ENCODE results near the gene TBPL2.
"Not testable (repeated sequence)": the region's sequence is repeated elsewhere in the genome, so short reads cannot be mapped to it uniquely, and the experiment has no call there.

Gene TBPL2

DNA sequence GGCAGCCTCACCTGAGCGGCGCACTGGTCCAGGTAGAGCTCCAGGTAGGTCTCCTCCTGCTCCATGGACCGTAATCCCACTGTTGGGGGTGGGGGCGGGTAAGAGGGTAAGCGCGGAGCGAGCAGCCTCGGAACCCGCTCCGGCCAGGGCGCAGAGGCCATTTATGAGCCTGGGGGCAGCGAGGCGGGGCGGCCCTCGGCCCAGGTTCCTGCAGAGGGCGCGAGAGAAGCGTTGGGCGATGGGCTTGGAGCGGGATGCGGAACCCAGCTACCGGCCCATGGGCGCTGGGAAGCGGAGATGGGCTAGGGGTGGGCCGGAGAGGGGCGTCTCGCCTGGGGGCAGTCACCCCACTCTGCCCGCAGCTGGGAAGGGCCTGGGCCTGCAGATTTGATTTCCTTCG lies at the start of gene TBPL2:
TBPL2 (minus strand) TSS at position 232 of the 400 bp plus-strand sequence; CDS start at position 65, 167 bp downstream.
- DNase-seq, result peak; percentile 18
- Mint-ChIP-seq H3K4me1 (no peaks in the 10 kb centered on the region), H3K27ac (no peak within 1 kb of the TSS), H3K27me3 (ENCODE audit: low read depth, poor library complexity) (peaks cover 16% of the 10 kb centered on the region), H3K9me3 (no peaks in the 10 kb centered on the region), H3K36me3 (ENCODE audit: low read depth) (no peaks in the 10 kb centered on the region), H3K4me3 (no peak within 1 kb of the TSS)
- TF ChIP-seq, protein P1, sequence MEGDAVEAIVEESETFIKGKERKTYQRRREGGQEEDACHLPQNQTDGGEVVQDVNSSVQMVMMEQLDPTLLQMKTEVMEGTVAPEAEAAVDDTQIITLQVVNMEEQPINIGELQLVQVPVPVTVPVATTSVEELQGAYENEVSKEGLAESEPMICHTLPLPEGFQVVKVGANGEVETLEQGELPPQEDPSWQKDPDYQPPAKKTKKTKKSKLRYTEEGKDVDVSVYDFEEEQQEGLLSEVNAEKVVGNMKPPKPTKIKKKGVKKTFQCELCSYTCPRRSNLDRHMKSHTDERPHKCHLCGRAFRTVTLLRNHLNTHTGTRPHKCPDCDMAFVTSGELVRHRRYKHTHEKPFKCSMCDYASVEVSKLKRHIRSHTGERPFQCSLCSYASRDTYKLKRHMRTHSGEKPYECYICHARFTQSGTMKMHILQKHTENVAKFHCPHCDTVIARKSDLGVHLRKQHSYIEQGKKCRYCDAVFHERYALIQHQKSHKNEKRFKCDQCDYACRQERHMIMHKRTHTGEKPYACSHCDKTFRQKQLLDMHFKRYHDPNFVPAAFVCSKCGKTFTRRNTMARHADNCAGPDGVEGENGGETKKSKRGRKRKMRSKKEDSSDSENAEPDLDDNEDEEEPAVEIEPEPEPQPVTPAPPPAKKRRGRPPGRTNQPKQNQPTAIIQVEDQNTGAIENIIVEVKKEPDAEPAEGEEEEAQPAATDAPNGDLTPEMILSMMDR (IDR thresholded peaks at IDR 0.05), result no peak

DNA sequence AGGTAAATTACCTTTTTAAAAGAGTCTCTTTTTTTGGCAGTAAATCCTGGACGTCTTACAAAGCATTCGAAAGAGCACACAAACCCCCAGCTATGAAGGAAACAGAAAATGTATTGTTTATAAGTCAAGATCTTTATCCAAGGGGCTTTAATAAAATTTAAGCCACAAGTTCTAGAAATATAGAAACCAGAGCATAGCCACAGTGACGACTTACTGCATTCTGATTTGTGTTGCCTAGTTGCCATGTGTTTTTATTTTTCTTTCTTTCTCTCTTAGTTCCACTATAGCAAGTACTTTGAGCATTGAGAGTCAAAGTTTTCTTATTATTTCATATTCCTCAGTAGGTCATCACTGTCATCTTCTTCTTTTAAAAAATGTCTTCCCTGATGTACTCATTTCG lies 47.8 kb upstream of the TBPL2 start:
- Mint-ChIP-seq H3K9me3 (peaks cover 3% of the 10 kb centered on the region), H3K36me3 (ENCODE audit: low read depth) (no peaks in the 10 kb centered on the region), H3K27ac (peak overlapping the region; percentile 19), H3K4me3 (no peak overlapping the region), H3K4me1 (peaks cover 9% of the 10 kb centered on the region), H3K27me3 (ENCODE audit: low read depth, poor library complexity) (peaks cover 2% of the 10 kb centered on the region)
- no peak for DNase-seq
- TF ChIP-seq, protein P1 (IDR thresholded peaks at IDR 0.05), result no peak

DNA sequence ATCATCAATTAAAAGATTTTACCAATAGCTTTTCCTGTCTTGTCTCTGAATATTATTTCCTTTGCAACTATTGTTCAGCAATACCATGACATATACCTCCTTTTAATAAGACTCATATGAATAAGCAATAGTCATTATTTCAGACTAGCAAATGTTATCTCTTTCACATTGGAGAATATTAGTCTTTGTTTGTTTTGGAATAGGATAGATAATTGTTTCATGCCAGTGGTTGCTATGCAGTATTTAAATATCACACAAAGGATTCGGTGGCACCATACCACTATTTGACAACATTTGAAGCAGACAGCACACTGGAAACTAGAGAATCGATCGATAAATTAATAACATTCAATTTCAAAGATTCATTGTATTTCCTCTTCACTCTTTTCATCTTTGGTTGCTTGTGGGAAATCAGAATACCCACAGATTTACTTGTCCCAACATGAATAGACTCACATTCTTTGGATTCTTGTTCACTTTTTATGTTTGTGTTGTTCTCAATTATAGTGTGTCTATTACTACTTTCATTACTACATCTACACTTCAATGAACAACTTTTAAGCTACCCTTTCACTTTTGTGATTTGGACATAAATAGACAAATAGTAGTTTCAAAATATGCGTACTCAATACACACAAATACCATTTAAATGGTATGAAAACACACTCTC lies 42.7 kb upstream of the TBPL2 start:
- TF ChIP-seq, protein P1 (IDR thresholded peaks at IDR 0.05), result no peak
- Mint-ChIP-seq H3K27me3 (ENCODE audit: low read depth, poor library complexity) (peaks cover 3% of the 10 kb centered on the region), H3K4me1 (peaks cover 2% of the 10 kb centered on the region), H3K4me3 (no peak overlapping the region), H3K27ac (no peak overlapping the region), H3K9me3 (no peaks in the 10 kb centered on the region), H3K36me3 (ENCODE audit: low read depth) (no peaks in the 10 kb centered on the region)
- DNase-seq, result no peak

DNA sequence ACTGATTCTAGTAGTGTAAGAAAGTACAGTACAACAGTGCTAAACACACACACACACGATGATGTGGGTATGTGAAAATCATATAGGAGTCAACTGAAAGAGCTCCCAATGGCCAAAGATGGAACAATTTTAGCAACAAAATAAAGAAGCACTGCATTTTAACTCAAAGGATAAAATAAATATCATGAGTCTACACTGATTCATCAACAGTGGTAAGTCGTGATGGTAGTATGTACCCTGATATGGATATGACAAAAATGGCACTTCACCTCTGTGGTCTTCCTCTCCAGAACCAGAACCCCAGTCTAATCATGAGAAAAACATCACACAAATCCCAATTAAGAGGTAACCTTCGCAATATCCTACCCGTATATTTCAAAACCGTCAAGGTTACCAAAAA lies 41.4 kb upstream of the TBPL2 start:
- no peak for DNase-seq
- peaks cover 3% of the 10 kb centered on the region for H3K27me3 Mint-ChIP-seq (ENCODE audit: low read depth, poor library complexity)
- H3K27ac Mint-ChIP-seq, result no peak overlapping the region
- no peaks in the 10 kb centered on the region for H3K36me3 Mint-ChIP-seq (ENCODE audit: low read depth)
- TF ChIP-seq, protein P1 (IDR thresholded peaks at IDR 0.05), result no peak
- no peak overlapping the region for H3K4me3 Mint-ChIP-seq
- H3K9me3 Mint-ChIP-seq, result no peaks in the 10 kb centered on the region
- H3K4me1 Mint-ChIP-seq, result no peaks in the 10 kb centered on the region

DNA sequence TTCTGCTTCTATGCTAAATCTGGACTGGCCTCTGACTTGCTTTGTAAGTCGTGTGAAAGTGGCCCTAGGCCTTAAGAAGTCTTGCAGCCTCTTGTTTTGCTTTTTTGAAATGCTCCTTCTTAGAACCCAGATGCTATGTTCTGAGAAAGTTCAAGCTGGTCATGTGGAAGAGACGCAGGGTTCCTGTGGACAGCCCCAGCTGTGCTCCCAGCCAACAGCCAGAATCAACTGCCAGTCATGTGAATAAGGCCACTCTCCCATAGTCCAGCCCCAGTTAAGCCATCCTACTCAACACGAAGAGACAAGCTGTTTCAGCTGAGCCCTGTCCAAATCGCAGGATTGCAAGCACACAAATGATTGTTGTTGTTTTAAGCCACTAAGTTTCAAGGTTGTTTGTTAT lies 37.3 kb upstream of the TBPL2 start:
- no peak for DNase-seq
- TF ChIP-seq, protein P1 (IDR thresholded peaks at IDR 0.05), result no peak
- H3K27me3 Mint-ChIP-seq (ENCODE audit: low read depth, poor library complexity), result peaks cover 3% of the 10 kb centered on the region
- H3K27ac Mint-ChIP-seq, result no peak overlapping the region
- H3K36me3 Mint-ChIP-seq (ENCODE audit: low read depth), result no peaks in the 10 kb centered on the region
- H3K9me3 Mint-ChIP-seq, result no peaks in the 10 kb centered on the region
- no peaks in the 10 kb centered on the region for H3K4me1 Mint-ChIP-seq
- H3K4me3 Mint-ChIP-seq, result no peak overlapping the region

DNA sequence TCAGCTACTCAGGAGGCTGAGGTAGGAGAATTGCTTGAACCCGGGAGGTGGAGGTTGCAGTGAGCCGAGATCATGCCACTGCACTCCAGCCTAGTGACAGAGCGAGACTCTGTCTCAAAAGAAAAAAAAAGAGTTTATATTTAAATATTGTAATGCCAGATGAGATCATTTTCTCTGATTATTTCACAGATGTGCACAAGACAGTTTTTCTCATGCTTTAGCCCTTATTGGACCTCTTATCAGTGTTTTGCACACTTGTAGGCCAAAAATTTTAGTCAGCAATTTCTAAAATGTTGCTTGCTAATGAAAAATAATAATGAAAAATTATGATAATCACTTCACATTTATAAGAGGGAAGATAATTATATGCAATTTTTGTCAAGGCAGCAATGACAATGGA lies 36.0 kb upstream of the TBPL2 start:
- not testable (repeated sequence) for H3K27me3 Mint-ChIP-seq (ENCODE audit: low read depth, poor library complexity); H3K4me3 Mint-ChIP-seq; H3K4me1 Mint-ChIP-seq; DNase-seq; H3K36me3 Mint-ChIP-seq (ENCODE audit: low read depth); H3K27ac Mint-ChIP-seq; H3K9me3 Mint-ChIP-seq

Measured in nephron progenitor cell (in vitro differentiated cells).